Suprapubic skin (tissue), 4 donors: ENCODE measurements around the gene NEURL1. TPM values are rescaled to one million over a fixed set of nuclear protein-coding genes. Genes with fewer than 3 reads are reported as not detected.
"Not testable (repeated sequence)": the region's sequence is repeated elsewhere in the genome, so short reads cannot be mapped to it uniquely, and the experiment has no call there.

ENCODE experiments used
- DNase-seq, 2 donors: peaks; one replicate each; pipeline ENCODE4 v3.0.0-alpha.2; 2019; ENCODE audit warnings: low spot score in 2 of 2
- H3K27ac ChIP-seq: fragments of 200-600 bp; sonication (generic); one replicate; pipeline ENCODE4 v1.5.1; 2019
- H3K27me3 ChIP-seq: fragments of 200-600 bp; sonication (generic); one replicate; pipeline ENCODE4 v1.5.1; 2019
- H3K36me3 ChIP-seq: fragments of 200-600 bp; sonication (generic); one replicate; pipeline ENCODE4 v1.5.1; 2019
- H3K4me1 ChIP-seq: fragments of 200-600 bp; sonication (generic); one replicate; pipeline ENCODE4 v1.5.1; 2019
- H3K4me3 ChIP-seq: fragments of 200-600 bp; sonication (generic); one replicate; pipeline ENCODE4 v1.5.1; 2019; ENCODE audit warnings: mild to moderate bottlenecking
- H3K9me3 ChIP-seq: fragments of 200-600 bp; sonication (generic); one replicate; pipeline ENCODE4 v1.5.1; 2019
- EP300 ChIP-seq: sonication (generic); formaldehyde crosslinking; IDR thresholded peaks from one replicate; pipeline ENCODE4 v1.6.1; 2017; ENCODE audit warnings: antibody characterized with exemption
- POLR2A ChIP-seq, 2 donors: fragments of 450-650 bp; IDR thresholded peaks; one replicate each; pipeline ENCODE4 v1.6.1; 2017; ENCODE audit warnings: antibody characterized with exemption in 2 of 2, mild to moderate bottlenecking in 2 of 2, moderate library complexity in 2 of 2
- POLR2AphosphoS5 ChIP-seq, 3 donors: sonication (generic); formaldehyde crosslinking; IDR thresholded peaks; one replicate each; pipeline ENCODE4 v1.6.1; 2017; ENCODE audit warnings: antibody characterized with exemption in 3 of 3
- WGBS: methylation state at CpG from one replicate; pipeline ENCODE4 v1.1.5; 2018; 5-methylcytosine and 5-hydroxymethylcytosine counted together
- total RNA-seq, 4 donors: library from RNA; depleted of rRNA; stranded (reverse); fragments of >200 nt; gene quantifications; one replicate each; pipeline ENCODE4 v1.1.0, GENCODE V29; 2016
- TF ChIP-seq, protein P1 (sequence below), 2 donors: fragments of 200-600 bp in 1 of 2; fragments of 450-650 bp in 1 of 2; sonication (generic) in 1 of 2; IDR thresholded peaks; one replicate each; pipeline ENCODE4 v1.5.1; 2016 to 2019; ENCODE audit warnings: antibody characterized with exemption in 2 of 2, mild to moderate bottlenecking in 1 of 2, moderate library complexity in 1 of 2

NEURL1 gene
- total RNA-seq, 4 donors from 2014 or later, result 0.18 to 0.30 TPM; not detected in 2

DNA sequence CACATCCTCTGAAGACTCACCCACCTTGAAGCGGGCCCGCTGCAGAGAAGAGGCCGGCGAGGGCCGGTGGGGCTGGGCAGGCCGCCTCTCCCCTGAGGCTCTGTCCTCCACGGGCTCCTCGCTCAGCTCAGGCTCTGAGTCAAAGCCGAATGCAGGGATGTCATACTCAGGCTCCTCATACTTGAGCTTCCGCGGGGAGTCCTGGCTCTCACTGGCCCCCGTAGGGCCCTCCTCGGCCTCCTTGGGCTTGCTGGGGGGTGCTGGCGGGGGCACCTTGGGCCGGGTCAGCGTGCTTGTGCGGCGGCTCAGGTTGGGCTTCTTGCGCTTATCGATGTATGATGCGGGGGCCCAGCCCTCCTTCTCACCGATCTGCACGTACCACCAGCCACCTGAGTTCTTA, 109.9 kb downstream of the NEURL1 start:
- peaks cover 4% of the 10 kb centered on the region for H3K4me1 ChIP-seq
- no peak overlapping the region for H3K4me3 ChIP-seq
- TF ChIP-seq POLR2AphosphoS5 (IDR thresholded peaks at IDR 0.05) (no peak), POLR2A (IDR thresholded peaks at IDR 0.05) (no peak), EP300 (no peak)
- TF ChIP-seq, protein P1, sequence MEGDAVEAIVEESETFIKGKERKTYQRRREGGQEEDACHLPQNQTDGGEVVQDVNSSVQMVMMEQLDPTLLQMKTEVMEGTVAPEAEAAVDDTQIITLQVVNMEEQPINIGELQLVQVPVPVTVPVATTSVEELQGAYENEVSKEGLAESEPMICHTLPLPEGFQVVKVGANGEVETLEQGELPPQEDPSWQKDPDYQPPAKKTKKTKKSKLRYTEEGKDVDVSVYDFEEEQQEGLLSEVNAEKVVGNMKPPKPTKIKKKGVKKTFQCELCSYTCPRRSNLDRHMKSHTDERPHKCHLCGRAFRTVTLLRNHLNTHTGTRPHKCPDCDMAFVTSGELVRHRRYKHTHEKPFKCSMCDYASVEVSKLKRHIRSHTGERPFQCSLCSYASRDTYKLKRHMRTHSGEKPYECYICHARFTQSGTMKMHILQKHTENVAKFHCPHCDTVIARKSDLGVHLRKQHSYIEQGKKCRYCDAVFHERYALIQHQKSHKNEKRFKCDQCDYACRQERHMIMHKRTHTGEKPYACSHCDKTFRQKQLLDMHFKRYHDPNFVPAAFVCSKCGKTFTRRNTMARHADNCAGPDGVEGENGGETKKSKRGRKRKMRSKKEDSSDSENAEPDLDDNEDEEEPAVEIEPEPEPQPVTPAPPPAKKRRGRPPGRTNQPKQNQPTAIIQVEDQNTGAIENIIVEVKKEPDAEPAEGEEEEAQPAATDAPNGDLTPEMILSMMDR (IDR thresholded peaks at IDR 0.05), result no peak
- no peak overlapping the region for H3K27ac ChIP-seq
- DNase-seq, result no peak
- WGBS, result 95% methylated on average over 7 of the region's 23 CpGs
- H3K27me3 ChIP-seq, result no peaks in the 10 kb centered on the region
- no peaks in the 10 kb centered on the region for H3K9me3 ChIP-seq
- H3K36me3 ChIP-seq, result peaks cover 57% of the 10 kb centered on the region

DNA sequence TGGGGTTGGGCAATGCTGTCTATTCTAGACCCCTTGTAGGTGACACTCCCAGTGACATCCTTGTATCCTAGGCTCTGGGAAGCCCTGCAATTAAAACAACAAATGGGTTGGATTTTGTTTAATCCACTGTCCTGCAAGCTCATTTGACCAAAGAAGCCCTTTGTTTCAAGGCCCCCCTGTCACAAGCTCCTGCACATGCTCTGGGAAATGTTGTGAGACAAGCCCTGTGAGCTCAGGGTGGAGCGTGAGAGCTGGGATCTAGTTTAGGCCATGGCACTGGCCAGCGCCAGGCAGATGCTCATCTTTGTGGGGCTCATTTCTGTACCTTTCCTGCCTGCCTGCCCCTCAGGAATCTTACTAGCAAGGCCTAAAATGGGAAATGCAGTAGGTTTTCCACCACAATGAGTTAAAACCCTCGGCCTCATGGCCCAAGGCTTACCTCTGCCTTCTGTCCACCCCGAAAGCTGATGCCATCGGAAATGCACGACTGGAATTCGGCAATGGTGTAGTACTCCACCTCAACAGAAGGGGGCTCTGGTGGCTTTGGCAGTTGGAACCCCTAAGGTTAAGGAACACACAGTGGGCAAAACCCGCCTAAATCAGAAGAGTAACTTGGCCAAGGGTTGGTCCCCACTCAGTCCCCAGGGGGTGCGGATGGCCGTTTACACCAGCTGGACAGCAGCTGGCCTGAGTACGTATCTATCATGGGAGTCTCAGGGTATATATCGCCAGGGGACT, 112.0 kb downstream of the NEURL1 start:
- Histone ChIP-seq H3K27ac (no peak overlapping the region), H3K4me3 (no peak overlapping the region), H3K36me3 (peaks cover 72% of the 10 kb centered on the region), H3K4me1 (no peaks in the 10 kb centered on the region), H3K9me3 (no peaks in the 10 kb centered on the region), H3K27me3 (no peaks in the 10 kb centered on the region)
- WGBS, result 63% methylated on average over 11 of the region's 12 CpGs
- peak in 1 of 2 donors; percentile 86 for DNase-seq
- TF ChIP-seq, protein P1 (IDR thresholded peaks at IDR 0.05), result peak; percentile 72 to 73
- no peak for TF ChIP-seq EP300
- no peak for TF ChIP-seq POLR2A (IDR thresholded peaks at IDR 0.05)
- peak in 1 of 3 donors; percentile 32 for TF ChIP-seq POLR2AphosphoS5 (IDR thresholded peaks at IDR 0.05)

GRCh38 chr10:103606097-103606438, 112.6 kb downstream of the NEURL1 start:
- DNase-seq, H3K4me3 ChIP-seq, H3K9me3 ChIP-seq, H3K27ac ChIP-seq, H3K27me3 ChIP-seq, H3K4me1 ChIP-seq: not testable (repeated sequence)
- 55% methylated on average over 1 of the region's 1 CpG for WGBS
- peaks cover 72% of the 10 kb centered on the region for H3K36me3 ChIP-seq

GRCh38 chr10:103607051-103607450, 113.5 kb downstream of the NEURL1 start:
- H3K27me3 ChIP-seq, H3K9me3 ChIP-seq, H3K27ac ChIP-seq, H3K4me3 ChIP-seq, DNase-seq, H3K4me1 ChIP-seq: not testable (repeated sequence)
- WGBS, result 93% methylated on average over 3 of the region's 32 CpGs
- peaks cover 68% of the 10 kb centered on the region for H3K36me3 ChIP-seq

DNA sequence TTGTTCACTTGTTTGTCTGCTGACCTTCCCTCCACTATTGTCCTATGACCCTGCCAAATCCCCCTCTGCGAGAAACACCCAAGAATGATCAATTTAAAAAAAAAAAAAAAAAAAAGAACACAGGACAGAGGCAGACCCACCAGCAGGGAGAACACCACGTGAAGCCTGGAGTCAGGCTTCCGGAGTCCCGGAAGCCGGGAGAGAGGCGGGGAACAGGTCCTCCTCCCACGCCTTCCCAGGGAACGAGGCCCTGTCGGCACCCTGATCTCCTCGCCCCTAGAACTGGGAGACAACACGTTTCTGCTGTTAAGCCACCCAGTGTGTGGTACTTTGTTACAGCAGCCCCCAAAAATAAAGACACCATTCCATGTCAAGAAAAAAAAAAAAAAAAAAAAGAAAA, 114.6 kb downstream of the NEURL1 start:
- H3K4me1 ChIP-seq, H3K4me3 ChIP-seq, H3K9me3 ChIP-seq, H3K27me3 ChIP-seq, H3K27ac ChIP-seq, DNase-seq: not testable (repeated sequence)
- WGBS, result 91% methylated on average over 10 of the region's 11 CpGs
- peaks cover 68% of the 10 kb centered on the region for H3K36me3 ChIP-seq

- H3K36me3 ChIP-seq, result peaks cover 63% of the 10 kb centered on the region
- H3K9me3 ChIP-seq, result no peaks in the 10 kb centered on the region
- TF ChIP-seq POLR2A (IDR thresholded peaks at IDR 0.05), result no peak
- TF ChIP-seq, protein P1 (IDR thresholded peaks at IDR 0.05), result no peak
- no peak for TF ChIP-seq EP300
- no peak for TF ChIP-seq POLR2AphosphoS5 (IDR thresholded peaks at IDR 0.05)
- H3K4me3 ChIP-seq, result no peak overlapping the region
- DNase-seq, result no peak
- H3K4me1 ChIP-seq, result peaks cover 11% of the 10 kb centered on the region
- WGBS, result 92% methylated on average over 8 of the region's 8 CpGs
- H3K27me3 ChIP-seq, result no peaks in the 10 kb centered on the region
- H3K27ac ChIP-seq, result no peak overlapping the region
Observed at GRCh38 chr10:103609231-103610082, 116.0 kb downstream of the NEURL1 start.
